Measurements from ENCODE around the gene CXXC4. TPM values are rescaled to one million over a fixed set of nuclear protein-coding genes. Genes with fewer than 3 reads are reported as not detected.
A peak's percentile ranks its signal among the peaks of the same experiment; 100 is the strongest.

The CXXC4 gene
- total RNA-seq, result 1 to 10 TPM in 1 of 2 donors, under 1 TPM in 1; 0.71 to 1.3 TPM
- polyA plus RNA-seq (ENCODE audit: insufficient read length in 6 of 6), result 10 to 100 TPM; 11.2 to 17.5 (median 14.8) TPM
- long read RNA-seq, donor 1, full-length matches to known transcripts, result 3 of 8 reads
- long read RNA-seq, donor 1, partial matches to known transcripts, result 5 of 8 reads
- long read RNA-seq, donor 1, other reads (novel, unspliced or antisense), result 0 of 8 reads
- long read RNA-seq, donor 2, full-length matches to known transcripts, result 1 of 1 reads
- long read RNA-seq, donor 2, partial matches to known transcripts, result 0 of 1 reads
- long read RNA-seq, donor 2, other reads (novel, unspliced or antisense), result 0 of 1 reads
- long read RNA-seq, donor 3, full-length matches to known transcripts, result 3 of 3 reads
- long read RNA-seq, donor 3, partial matches to known transcripts, result 0 of 3 reads
- long read RNA-seq, donor 3, other reads (novel, unspliced or antisense), result 0 of 3 reads
- long read RNA-seq, donor 4, partial matches to known transcripts, result 1 of 2 reads
- long read RNA-seq, donor 4, other reads (novel, unspliced or antisense), result 1 of 2 reads
- long read RNA-seq, donor 5, result 0 reads
- long read RNA-seq, donor 6, partial matches to known transcripts, result 0 of 1 reads
- long read RNA-seq, donor 6, other reads (novel, unspliced or antisense), result 0 of 1 reads
- long read RNA-seq, donor 7, result 0 reads
- long read RNA-seq, donor 8, result 0 reads
- long read RNA-seq, donor 9, result 0 reads
- long read RNA-seq, donor 10, result 0 reads
- long read RNA-seq, donor 11, full-length matches to known transcripts, result 7 of 13 reads
- long read RNA-seq, donor 11, partial matches to known transcripts, result 6 of 13 reads
- long read RNA-seq, donor 11, other reads (novel, unspliced or antisense), result 0 of 13 reads
- long read RNA-seq, donor 12, full-length matches to known transcripts, result 1 of 1 reads
- long read RNA-seq, donor 12, partial matches to known transcripts, result 0 of 1 reads
- long read RNA-seq, donor 12, other reads (novel, unspliced or antisense), result 0 of 1 reads

- peak; percentile 53 to 85 (median 78) for DNase-seq
- intact Hi-C loops (cut with DNase I), result no loop called here
- TF ChIP-seq, protein P1, sequence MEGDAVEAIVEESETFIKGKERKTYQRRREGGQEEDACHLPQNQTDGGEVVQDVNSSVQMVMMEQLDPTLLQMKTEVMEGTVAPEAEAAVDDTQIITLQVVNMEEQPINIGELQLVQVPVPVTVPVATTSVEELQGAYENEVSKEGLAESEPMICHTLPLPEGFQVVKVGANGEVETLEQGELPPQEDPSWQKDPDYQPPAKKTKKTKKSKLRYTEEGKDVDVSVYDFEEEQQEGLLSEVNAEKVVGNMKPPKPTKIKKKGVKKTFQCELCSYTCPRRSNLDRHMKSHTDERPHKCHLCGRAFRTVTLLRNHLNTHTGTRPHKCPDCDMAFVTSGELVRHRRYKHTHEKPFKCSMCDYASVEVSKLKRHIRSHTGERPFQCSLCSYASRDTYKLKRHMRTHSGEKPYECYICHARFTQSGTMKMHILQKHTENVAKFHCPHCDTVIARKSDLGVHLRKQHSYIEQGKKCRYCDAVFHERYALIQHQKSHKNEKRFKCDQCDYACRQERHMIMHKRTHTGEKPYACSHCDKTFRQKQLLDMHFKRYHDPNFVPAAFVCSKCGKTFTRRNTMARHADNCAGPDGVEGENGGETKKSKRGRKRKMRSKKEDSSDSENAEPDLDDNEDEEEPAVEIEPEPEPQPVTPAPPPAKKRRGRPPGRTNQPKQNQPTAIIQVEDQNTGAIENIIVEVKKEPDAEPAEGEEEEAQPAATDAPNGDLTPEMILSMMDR (IDR thresholded peaks at IDR 0.05), result no peak
- no peaks in the 10 kb centered on the region for H3K36me3 ChIP-seq
- H3K4me3 ChIP-seq, result peak within 1 kb of the TSS; percentile 36
- ATAC-seq, result peak; percentile 72
- peaks cover 0 to 14% of the 10 kb centered on the region in 2 donors for H3K4me1 ChIP-seq
- peak within 1 kb of the TSS; percentile 42 to 48 for H3K27ac ChIP-seq
- peaks cover 3 to 82% of the 10 kb centered on the region in 2 donors for H3K27me3 ChIP-seq
- no peaks in the 10 kb centered on the region for H3K9me3 ChIP-seq
Observed at GRCh38 chr4:104494822-104495559, at the start of gene CXXC4. TSS of gene CXXC4 (minus strand) at chr4:104494894. CDS start at chr4:104491802, 3,092 bp downstream.

GRCh38 chr4:104533156-104533555 is 38.5 kb upstream of the CXXC4 start:
- TF ChIP-seq, protein P1 (IDR thresholded peaks at IDR 0.05), result no peak
- Histone ChIP-seq H3K9me3 (no peaks in the 10 kb centered on the region), H3K4me1 (no peaks in the 10 kb centered on the region), H3K36me3 (no peaks in the 10 kb centered on the region), H3K27ac (no peak overlapping the region), H3K4me3 (no peak overlapping the region), H3K27me3 (no peaks in the 10 kb centered on the region)
- DNase-seq, result no peak
- ATAC-seq, result no peak
- intact Hi-C loops (cut with DNase I), result no loop called here

DNA sequence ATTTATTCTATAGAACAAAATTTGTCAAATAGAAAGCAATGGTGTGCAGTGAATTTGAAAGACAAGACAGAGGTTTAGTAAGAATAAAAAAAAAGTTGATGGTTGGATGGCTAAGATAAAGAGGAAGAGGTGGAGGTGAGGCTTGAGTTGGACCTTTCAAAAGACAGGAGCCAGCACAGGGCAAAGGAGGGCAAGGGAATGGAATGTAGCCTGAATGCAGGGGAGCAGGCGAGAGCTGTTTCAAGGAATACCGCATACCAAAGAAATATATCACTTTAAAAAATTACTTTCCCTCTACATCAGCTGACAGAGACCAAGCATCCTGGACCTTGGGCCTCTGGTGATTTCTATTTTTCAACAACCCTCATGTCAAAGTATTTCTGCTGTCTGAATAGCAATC is 38.0 kb upstream of the CXXC4 start:
- Histone ChIP-seq H3K27ac (no peak overlapping the region), H3K36me3 (no peaks in the 10 kb centered on the region), H3K4me1 (no peaks in the 10 kb centered on the region), H3K9me3 (no peaks in the 10 kb centered on the region), H3K4me3 (no peak overlapping the region), H3K27me3 (no peaks in the 10 kb centered on the region)
- ATAC-seq (no peak), DNase-seq (no peak)
- intact Hi-C loops (cut with DNase I), result no loop called here
- TF ChIP-seq, protein P1 (IDR thresholded peaks at IDR 0.05), result no peak

GRCh38 chr4:104531390-104531789 is 36.7 kb upstream of the CXXC4 start:
- no peaks in the 10 kb centered on the region for H3K9me3 ChIP-seq
- peak in 1 of 4 donors; percentile 25 for DNase-seq
- intact Hi-C loops (cut with DNase I), result no loop called here
- no peaks in the 10 kb centered on the region for H3K27me3 ChIP-seq
- no peak for ATAC-seq
- no peak overlapping the region for H3K27ac ChIP-seq
- no peaks in the 10 kb centered on the region for H3K4me1 ChIP-seq
- no peaks in the 10 kb centered on the region for H3K36me3 ChIP-seq
- TF ChIP-seq, protein P1 (IDR thresholded peaks at IDR 0.05), result no peak
- H3K4me3 ChIP-seq, result no peak overlapping the region
